ENCODE measurements around the gene PIP5K1B. TPM values are rescaled to one million over a fixed set of nuclear protein-coding genes. Genes with fewer than 3 reads are reported as not detected.

PIP5K1B gene
- total and polyA plus RNA-seq, 2 donors (not counting 1 experiment from before 2014, with no cell fraction given), result 11.8 to 24.1 TPM

- Mint-ChIP-seq H3K4me1 (peaks cover 9% of the 10 kb centered on the region), H3K27ac (peak overlapping the region; percentile 42), H3K27me3 (no peaks in the 10 kb centered on the region), H3K9me3 (ENCODE audit: insufficient read depth) (no peaks in the 10 kb centered on the region), H3K4me3 (no peak overlapping the region)
- Histone ChIP-seq H3K79me2 (ENCODE audit: control insufficient read depth, insufficient read depth, low read length) (no peaks in the 10 kb centered on the region), H3K27me3 (replicated peaks in 1 of 4; ENCODE audit: control extremely low read depth in 1 of 4, control insufficient read depth in 3 of 4, insufficient read depth in 4 of 4, low read length in 3 of 4) (no peaks in the 10 kb centered on the region), H3K4me3 (ENCODE audit: control extremely low read depth in 1 of 5, extremely low read depth in 1 of 5, insufficient read depth in 1 of 5, low read depth in 2 of 5, low read length in 4 of 5) (no peak overlapping the region), H3K27ac (ENCODE audit: low read length in 2 of 2) (no peak overlapping the region), H4K20me1 (ENCODE audit: control insufficient read depth, insufficient read depth, low read length, poor library complexity, severe bottlenecking) (no peaks in the 10 kb centered on the region), H3K9ac (ENCODE audit: low read length) (no peak overlapping the region), H2AFZ (ENCODE audit: insufficient read depth, low read depth, low read length, poor library complexity, severe bottlenecking) (no peak overlapping the region), H3K4me2 (replicated peaks; ENCODE audit: low read depth, low read length, poor library complexity, severe bottlenecking) (no peak overlapping the region), H3K9me3 (ENCODE audit: control extremely low read depth in 1 of 3, control insufficient read depth in 2 of 3, insufficient read depth in 1 of 3, low read length in 2 of 3) (no peaks in the 10 kb centered on the region), H3K4me1 (ENCODE audit: control insufficient read depth in 2 of 2, insufficient read depth in 2 of 2, low read length in 2 of 2) (peaks cover 0 to 6% of the 10 kb centered on the region in 2 donors), H3K36me3 (replicated peaks in 1 of 2; ENCODE audit: control extremely low read depth in 1 of 2, control insufficient read depth in 1 of 2, extremely low read depth in 1 of 2, insufficient read depth in 2 of 2, low read length in 1 of 2) (no peaks in the 10 kb centered on the region)
- TF ChIP-seq, protein P1, sequence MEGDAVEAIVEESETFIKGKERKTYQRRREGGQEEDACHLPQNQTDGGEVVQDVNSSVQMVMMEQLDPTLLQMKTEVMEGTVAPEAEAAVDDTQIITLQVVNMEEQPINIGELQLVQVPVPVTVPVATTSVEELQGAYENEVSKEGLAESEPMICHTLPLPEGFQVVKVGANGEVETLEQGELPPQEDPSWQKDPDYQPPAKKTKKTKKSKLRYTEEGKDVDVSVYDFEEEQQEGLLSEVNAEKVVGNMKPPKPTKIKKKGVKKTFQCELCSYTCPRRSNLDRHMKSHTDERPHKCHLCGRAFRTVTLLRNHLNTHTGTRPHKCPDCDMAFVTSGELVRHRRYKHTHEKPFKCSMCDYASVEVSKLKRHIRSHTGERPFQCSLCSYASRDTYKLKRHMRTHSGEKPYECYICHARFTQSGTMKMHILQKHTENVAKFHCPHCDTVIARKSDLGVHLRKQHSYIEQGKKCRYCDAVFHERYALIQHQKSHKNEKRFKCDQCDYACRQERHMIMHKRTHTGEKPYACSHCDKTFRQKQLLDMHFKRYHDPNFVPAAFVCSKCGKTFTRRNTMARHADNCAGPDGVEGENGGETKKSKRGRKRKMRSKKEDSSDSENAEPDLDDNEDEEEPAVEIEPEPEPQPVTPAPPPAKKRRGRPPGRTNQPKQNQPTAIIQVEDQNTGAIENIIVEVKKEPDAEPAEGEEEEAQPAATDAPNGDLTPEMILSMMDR (IDR thresholded peaks at IDR 0.05), result no peak
- TF ChIP-seq EZH2 (IDR thresholded peaks at IDR 0.05; ENCODE audit: borderline replicate concordance, insufficient read depth, low read depth, low read length, poor library complexity, severe bottlenecking), result no peak
- DNase-seq, result no peak
- intact Hi-C loops (cut with micrococcal nuclease), result no loop called here
- ATAC-seq (ENCODE audit: low read depth), result no peak
- POLR2A ChIA-PET, result no interaction called here
- CTCF ChIA-PET, result no interaction called here
Observed at GRCh38 chr9:68664036-68664435, 41.0 kb upstream of the PIP5K1B start.

GRCh38 chr9:68668127-68668526 lies 36.9 kb upstream of the PIP5K1B start:
- no peaks in the 10 kb centered on the region for H3K27me3 Mint-ChIP-seq
- POLR2A ChIA-PET, result no interaction called here
- CTCF ChIA-PET, result interaction anchor here (1.0 kb wide), 1 partner anchor 18 kb away, joined by 3 read pairs; no protein-coding TSS in a partner anchor
- no peaks in the 10 kb centered on the region for H3K9me3 Mint-ChIP-seq (ENCODE audit: insufficient read depth)
- no peak for DNase-seq
- no CpG with 5 or more reads among the region's 1 CpG for WGBS (ENCODE audit: insufficient coverage)
- peaks cover 9% of the 10 kb centered on the region for H3K4me1 Mint-ChIP-seq
- Histone ChIP-seq H2AFZ (ENCODE audit: insufficient read depth, low read depth, low read length, poor library complexity, severe bottlenecking) (no peak overlapping the region), H3K9ac (ENCODE audit: low read length) (no peak overlapping the region), H4K20me1 (ENCODE audit: control insufficient read depth, insufficient read depth, low read length, poor library complexity, severe bottlenecking) (no peaks in the 10 kb centered on the region), H3K79me2 (ENCODE audit: control insufficient read depth, insufficient read depth, low read length) (no peaks in the 10 kb centered on the region), H3K36me3 (replicated peaks in 1 of 2; ENCODE audit: control extremely low read depth in 1 of 2, control insufficient read depth in 1 of 2, extremely low read depth in 1 of 2, insufficient read depth in 2 of 2, low read length in 1 of 2) (no peaks in the 10 kb centered on the region), H3K27ac (ENCODE audit: low read length in 2 of 2) (no peak overlapping the region), H3K4me3 (ENCODE audit: control extremely low read depth in 1 of 5, extremely low read depth in 1 of 5, insufficient read depth in 1 of 5, low read depth in 2 of 5, low read length in 4 of 5) (no peak overlapping the region), H3K27me3 (replicated peaks in 1 of 4; ENCODE audit: control extremely low read depth in 1 of 4, control insufficient read depth in 3 of 4, insufficient read depth in 4 of 4, low read length in 3 of 4) (no peaks in the 10 kb centered on the region), H3K4me2 (replicated peaks; ENCODE audit: low read depth, low read length, poor library complexity, severe bottlenecking) (no peak overlapping the region), H3K9me3 (ENCODE audit: control extremely low read depth in 1 of 3, control insufficient read depth in 2 of 3, insufficient read depth in 1 of 3, low read length in 2 of 3) (no peaks in the 10 kb centered on the region), H3K4me1 (ENCODE audit: control insufficient read depth in 2 of 2, insufficient read depth in 2 of 2, low read length in 2 of 2) (peaks cover 6% of the 10 kb centered on the region in 2 donors)
- TF ChIP-seq, protein P1 (IDR thresholded peaks at IDR 0.05), result no peak
- no peak for TF ChIP-seq EZH2 (IDR thresholded peaks at IDR 0.05; ENCODE audit: borderline replicate concordance, insufficient read depth, low read depth, low read length, poor library complexity, severe bottlenecking)
- no peak overlapping the region for H3K27ac Mint-ChIP-seq
- ATAC-seq (ENCODE audit: low read depth), result no peak
- H3K4me3 Mint-ChIP-seq, result no peak overlapping the region
- intact Hi-C loops (cut with micrococcal nuclease), result no loop called here

Measured in B cell (primary cell).